ENCODE measurements around the gene MAP2K4. TPM values are rescaled to one million over a fixed set of nuclear protein-coding genes. Genes with fewer than 3 reads are reported as not detected.

The MAP2K4 gene
- total and polyA plus RNA-seq, 2 of the 8 experiments (the other 6 are each of a cell fraction or from before 2014, with no cell fraction given) = 14.2 to 37.3 TPM

- CTCF ChIA-PET (ENCODE audit: partially characterized antibody) = no interaction called here
- POLR2A ChIA-PET (ENCODE audit: partially characterized antibody) = interaction anchor here (0.8 to 1.0 kb wide), 2 partner anchors 9 to 100 kb away, joined by 3 read pairs; no protein-coding TSS in a partner anchor
- H3K36me3 ChIP-seq (ENCODE audit: control insufficient read depth in 2 of 4, insufficient read depth in 4 of 4, low read length in 3 of 4) = peaks cover 0 to 18% (median 10%) of the 10 kb centered on the region in 4 experiments; a peak in 6 of 8 replicates
Observed at GRCh38 chr17:12136646-12137045, 116.0 kb downstream of the MAP2K4 start.

More at GRCh38 chr17:12136646-12137045, 116.0 kb downstream of the MAP2K4 start:
- no peak overlapping the region for H2AFZ ChIP-seq (ENCODE audit: low read length)
- no peak overlapping the region for H4K91ac ChIP-seq (replicated peaks; ENCODE audit: insufficient read length, low read length)
- H2AK5ac ChIP-seq (ENCODE audit: low read depth, low read length) = no peak overlapping the region
- peaks cover 0 to 6% of the 10 kb centered on the region in 2 experiments; a peak in 1 of 4 replicates for H3K9me3 ChIP-seq (ENCODE audit: insufficient read depth in 2 of 2, low read depth in 1 of 2, low read length in 1 of 2)
- no peak overlapping the region for H2BK5ac ChIP-seq (ENCODE audit: low read depth, low read length)
- DNase-seq (ENCODE audit: low read depth in 1 of 2, low spot score in 2 of 2) (no peak), FAIRE-seq (no peak)
- no peaks in the 10 kb centered on the region for H3K79me2 ChIP-seq (ENCODE audit: control insufficient read depth in 1 of 2, insufficient read depth in 2 of 2, low read length in 2 of 2)
- no peak overlapping the region for H4K5ac ChIP-seq (ENCODE audit: insufficient read length, low read depth, low read length)
- H2BK15ac ChIP-seq (ENCODE audit: low read length) = no peak overlapping the region
- H3K4ac ChIP-seq (replicated peaks; ENCODE audit: insufficient read length, low read depth, low read length) = no peak overlapping the region
- H2BK20ac ChIP-seq (ENCODE audit: low read length) = no peak overlapping the region
- H4K20me1 ChIP-seq (replicated peaks in 1 of 2; ENCODE audit: control insufficient read depth in 1 of 2, insufficient read depth in 2 of 2, low read length in 2 of 2) = no peaks in the 10 kb centered on the region
- H3K27ac ChIP-seq (ENCODE audit: low read depth, low read length) = no peak overlapping the region
- no peak overlapping the region for H3K4me2 ChIP-seq (ENCODE audit: insufficient read depth in 1 of 2, low read depth in 2 of 2, low read length in 2 of 2)
- H2BK120ac ChIP-seq (replicated peaks; ENCODE audit: low read depth, low read length) = no peak overlapping the region
- H3K4me3 ChIP-seq (ENCODE audit: extremely low read depth in 1 of 4, insufficient read depth in 2 of 4, low read depth in 3 of 4, low read length in 4 of 4) = no peak overlapping the region
- no peak overlapping the region for H3K18ac ChIP-seq (ENCODE audit: extremely low read depth, low read length)
- H3K23ac ChIP-seq (ENCODE audit: insufficient read length) = no peak overlapping the region
- no peak overlapping the region for H3K14ac ChIP-seq (ENCODE audit: insufficient read length)
- no peaks in the 10 kb centered on the region; a peak in 1 of 7 replicates for H3K4me1 ChIP-seq (replicated peaks in 1 of 4; ENCODE audit: control insufficient read depth in 3 of 4, insufficient read depth in 4 of 4, low read length in 3 of 4)
- no peaks in the 10 kb centered on the region for H3K79me1 ChIP-seq (ENCODE audit: low read depth, low read length)
- H3K27me3 ChIP-seq (replicated peaks in 1 of 4; ENCODE audit: control insufficient read depth in 3 of 4, extremely low read depth in 1 of 4, insufficient read depth in 3 of 4, low read length in 3 of 4) = no peaks in the 10 kb centered on the region
- no peaks in the 10 kb centered on the region for H3K23me2 ChIP-seq (ENCODE audit: low read depth, low read length)
- no peak overlapping the region for H3K9ac ChIP-seq (replicated peaks in 1 of 4; ENCODE audit: extremely low read depth in 1 of 4, low read depth in 3 of 4, low read length in 3 of 4)
- no peak for TF ChIP-seq BRCA1 (IDR thresholded peaks at IDR 0.05; ENCODE audit: low read depth, low read length)
- TF ChIP-seq TBP (IDR thresholded peaks at IDR 0.05; ENCODE audit: low read depth, low read length) = no peak
- TF ChIP-seq RFX5 (IDR thresholded peaks at IDR 0.05; ENCODE audit: borderline replicate concordance, low read depth, low read length) = no peak
- TF ChIP-seq CHD1 (IDR thresholded peaks at IDR 0.05; ENCODE audit: low read depth, low read length) = no peak
- TF ChIP-seq NANOG (IDR thresholded peaks at IDR 0.05; ENCODE audit: insufficient read depth, low read depth, low read length, poor library complexity, severe bottlenecking) = no peak
- TF ChIP-seq SP4 (IDR thresholded peaks at IDR 0.05; ENCODE audit: low read length) = no peak
- TF ChIP-seq PHF8 (conservative IDR thresholded peaks at IDR 0.05; ENCODE audit: low read depth, low read length) = no peak
- no peak for TF ChIP-seq CREB1 (IDR thresholded peaks at IDR 0.05)
- H2BK12ac ChIP-seq (ENCODE audit: low read depth, low read length) = no peak overlapping the region
- no peak overlapping the region for H3K56ac ChIP-seq (replicated peaks; ENCODE audit: insufficient read length, low read depth, low read length)
- H4K8ac ChIP-seq (ENCODE audit: extremely low read depth, insufficient read depth, low read length) = no peak overlapping the region
